IMR-90 (cell line): ENCODE data around the gene NCOA3. TPM values are rescaled to one million over a fixed set of nuclear protein-coding genes. Genes with fewer than 3 reads are reported as not detected.

Experiments used
- ATAC-seq: fragments of 200-7000 bp; cut with Tn5 transposase; 2 replicates; pipeline ENCODE4 v1.9.1; 2020; ENCODE audit warnings: low read depth, mild to moderate bottlenecking, moderate library complexity
- BruUV-seq: library from RNA; stranded (reverse); fragments of 400-500 nt; replicated peaks from 2 replicates; lab custom pipeline; 2021; lab: Mats Ljungman, UMichigan
- CTCF ChIA-PET: fragments of 300-600 bp; formaldehyde crosslinking; extraction: SDS; loops from one replicate; lab custom pipeline; 2021; ENCODE audit warnings: antibody characterized with exemption; lab: Yijun Ruan, JAX
- POLR2A ChIA-PET: fragments of 300-600 bp; sonication (Branson Sonifier 250); formaldehyde crosslinking; loops from one replicate; lab custom pipeline; 2022; ENCODE audit warnings: antibody characterized with exemption; ENCODE audit not compliant: unreplicated experiment; lab: Charles Lee
- DNase-seq: peaks from one replicate; pipeline ENCODE4 v3.0.0; 2013
- H2AFZ ChIP-seq: replicated peaks from 2 replicates; pipeline ENCODE3; 2013; ENCODE audit warnings: low read length, mild to moderate bottlenecking; ENCODE audit not compliant: poor library complexity
- H2AK5ac ChIP-seq: 2 replicates; pipeline ENCODE4 v1.6.1; 2013; ENCODE audit warnings: low read depth, low read length, inconsistent platforms
- H2AK9ac ChIP-seq: replicated peaks from 2 replicates; pipeline ENCODE3; 2013; ENCODE audit warnings: mild to moderate bottlenecking, low read depth, low read length, moderate library complexity; ENCODE audit not compliant: poor library complexity
- H2BK120ac ChIP-seq: 2 replicates; pipeline ENCODE4 v1.6.1; 2013; ENCODE audit warnings: low read depth, low read length, inconsistent platforms
- H2BK15ac ChIP-seq: 3 replicates; pipeline ENCODE4 v1.6.1; 2013; ENCODE audit warnings: low read depth, low read length, inconsistent platforms
- H2BK20ac ChIP-seq: 2 replicates; pipeline ENCODE4 v1.6.1; 2013; ENCODE audit warnings: low read depth, mild to moderate bottlenecking, inconsistent platforms, low read length, moderate library complexity
- H2BK5ac ChIP-seq: 2 replicates; pipeline ENCODE4 v1.6.1; 2013; ENCODE audit warnings: mild to moderate bottlenecking, low read depth, low read length, inconsistent platforms; ENCODE audit not compliant: poor library complexity, severe bottlenecking
- H3K14ac ChIP-seq: replicated peaks from 2 replicates; pipeline ENCODE4 v1.6.1; 2013; ENCODE audit warnings: low read depth, low read length, inconsistent platforms
- H3K18ac ChIP-seq: 2 replicates; pipeline ENCODE4 v1.6.1; 2013; ENCODE audit warnings: low read depth, low read length, control low read depth
- H3K23ac ChIP-seq: 2 replicates; pipeline ENCODE4 v1.6.1; 2013; ENCODE audit warnings: low read depth, low read length, inconsistent platforms
- H3K27ac ChIP-seq: 2 replicates; pipeline ENCODE4 v1.5.1; 2013; ENCODE audit warnings: mild to moderate bottlenecking, control low read depth, low read length; ENCODE audit not compliant: insufficient read depth
- H3K27me3 ChIP-seq: 2 replicates; pipeline ENCODE4 v1.6.1; 2013; ENCODE audit warnings: low read length; ENCODE audit not compliant: control insufficient read depth, insufficient read depth
- H3K36me3 ChIP-seq: 2 replicates; pipeline ENCODE4 v1.6.1; 2013; ENCODE audit warnings: low read length, mixed read lengths; ENCODE audit not compliant: control insufficient read depth, insufficient read depth
- H3K4ac ChIP-seq: 2 replicates; pipeline ENCODE4 v1.6.1; 2013; ENCODE audit warnings: low read depth, low read length, inconsistent platforms
- H3K4me1 ChIP-seq: 2 replicates; pipeline ENCODE4 v1.6.1; 2013; ENCODE audit warnings: low read length, mixed read lengths; ENCODE audit not compliant: control insufficient read depth, insufficient read depth
- H3K4me2 ChIP-seq: 2 replicates; pipeline ENCODE4 v1.6.1; 2013; ENCODE audit warnings: low read depth, mild to moderate bottlenecking, control low read depth, low read length, moderate library complexity
- H3K4me3 ChIP-seq: 2 replicates; pipeline ENCODE4 v1.5.1; 2013; ENCODE audit warnings: low read depth, mild to moderate bottlenecking, control low read depth, low read length, moderate library complexity; ENCODE audit not compliant: insufficient read depth
- H3K56ac ChIP-seq: 2 replicates; pipeline ENCODE4 v1.6.1; 2013; ENCODE audit warnings: low read length, inconsistent platforms; ENCODE audit not compliant: insufficient read depth; ENCODE audit errors: extremely low read depth
- H3K79me1 ChIP-seq, 2 experiments: 2 replicates each; pipeline ENCODE4 v1.6.1; 2013; ENCODE audit warnings: low read length in 2 of 2, inconsistent platforms in 1 of 2, low read depth in 1 of 2
- H3K9ac ChIP-seq: 2 replicates; pipeline ENCODE4 v1.6.1; 2013; ENCODE audit warnings: low read depth, low read length, control low read depth
- H3K9me1 ChIP-seq: 2 replicates; pipeline ENCODE4 v1.6.1; 2013; ENCODE audit warnings: low read length, inconsistent platforms; ENCODE audit not compliant: insufficient read depth
- H3K9me3 ChIP-seq: 2 replicates; pipeline ENCODE4 v1.6.1; 2013; ENCODE audit warnings: low read length; ENCODE audit not compliant: control insufficient read depth, insufficient read depth
- H4K20me1 ChIP-seq: 2 replicates; pipeline ENCODE4 v1.6.1; 2013; ENCODE audit warnings: low read length, inconsistent platforms; ENCODE audit not compliant: insufficient read depth
- H4K5ac ChIP-seq: 2 replicates; pipeline ENCODE4 v1.6.1; 2013; ENCODE audit warnings: mild to moderate bottlenecking, low read depth, low read length, control low read depth
- H4K8ac ChIP-seq, 2 experiments: 2 replicates each; pipeline ENCODE4 v1.6.1; 2013; ENCODE audit warnings: low read depth in 2 of 2, low read length in 2 of 2, control low read depth in 1 of 2, inconsistent platforms in 1 of 2
- H4K91ac ChIP-seq: 2 replicates; pipeline ENCODE4 v1.6.1; 2013; ENCODE audit warnings: low read depth, low read length, inconsistent platforms; ENCODE audit not compliant: insufficient read depth
- MAFK ChIP-seq: IDR thresholded peaks from 2 replicates; pipeline ENCODE4 v1.6.1; 2012; ENCODE audit warnings: low read depth, low read length, improper control_type of control experiment
- RAD21 ChIP-seq: IDR thresholded peaks from 2 replicates; pipeline ENCODE4 v1.6.1; 2012; ENCODE audit warnings: low read length, improper control_type of control experiment
- WGBS, 2 experiments: methylation state at CpG; one replicate each; pipeline versions ENCODE4 v1.1.5 to v1.1.7; 2013; ENCODE audit warnings: missing lambda C conversion rate in 2 of 2; ENCODE audit not compliant: insufficient read length in 1 of 2; ENCODE audit errors: extremely low coverage in 2 of 2; 5-methylcytosine and 5-hydroxymethylcytosine counted together
- dilution Hi-C: fragments of 300-500 bp; cut with HindIII; formaldehyde crosslinking; loops from one replicate; pipeline ENCODE4 v1.14.3; 2018; ENCODE audit warnings: low sequenced_read_pairs; ENCODE audit not compliant: unreplicated experiment
- in situ Hi-C: fragments of 300-500 bp; cut with MboI; formaldehyde crosslinking; loops from 3 replicates; pipeline ENCODE4 v1.14.3; 2019; ENCODE audit warnings: low sequenced_read_pairs, inconsistent platforms, mixed read lengths
- intact Hi-C: fragments of 100-400 bp; cut with micrococcal nuclease; formaldehyde crosslinking; loops from 2 replicates; pipeline ENCODE4 v1.10.0; 2022
- polyA plus RNA-seq, 3 experiments: library from polyadenylated mRNA; depleted of rRNA; stranded (reverse); fragments of >200 nt; gene quantifications; 2 replicates each; pipeline ENCODE4 v1.2.3, GENCODE V29; 2012; ENCODE audit warnings: low replicate concordance in 1 of 3
- total RNA-seq: library from RNA; depleted of rRNA; stranded (reverse); fragments of >200 nt; gene quantifications from 2 replicates; pipeline ENCODE4 v1.2.3, GENCODE V29; 2012

The NCOA3 gene
- total and polyA plus RNA-seq, 2 of the 4 experiments (the other 2 are of a cell fraction): 8.8 to 29.0 TPM

- Histone ChIP-seq H4K8ac (no peak overlapping the region), H3K79me1 (no peaks in the 10 kb centered on the region), H3K4me2 (no peak overlapping the region), H2BK15ac (no peak overlapping the region), H3K4ac (no peak overlapping the region), H2BK120ac (no peak overlapping the region), H4K5ac (no peak overlapping the region), H4K91ac (no peak overlapping the region), H3K14ac (no peak overlapping the region), H2AK5ac (no peak overlapping the region), H3K36me3 (peaks cover 14% of the 10 kb centered on the region; the same call in 1 of the 2 replicates), H4K20me1 (no peaks in the 10 kb centered on the region), H2AFZ (no peak overlapping the region), H2AK9ac (no peak overlapping the region), H3K9me1 (no peaks in the 10 kb centered on the region), H3K4me3 (no peak overlapping the region), H2BK5ac (no peak overlapping the region), H3K27me3 (peaks cover 6% of the 10 kb centered on the region), H3K9me3 (no peaks in the 10 kb centered on the region), H3K18ac (no peak overlapping the region), H3K4me1 (no peaks in the 10 kb centered on the region), H3K27ac (no peak overlapping the region), H3K9ac (no peak overlapping the region), H3K56ac (no peak overlapping the region), H3K23ac (no peak overlapping the region), H2BK20ac (no peak overlapping the region)
- DNase-seq (no peak), ATAC-seq (no peak)
- dilution Hi-C loops: no loop called here
- 77% methylated on average over 11 of the region's 19 CpGs; no CpG with 5 or more reads in 1 of the 2 experiments for WGBS, 2 experiments
- ChIA-PET POLR2A (no interaction called here), CTCF (no interaction called here)
- TF ChIP-seq RAD21 (no peak), MAFK (no peak)
- BruUV-seq: no TSS peak
- in situ Hi-C loops: loop anchor here (25.0 kb wide), 1 partner anchor 1246 kb away; the partner anchor contains the start of gene ARFGEF2
- intact Hi-C loops: no loop called here
These were observed 164.6 kb downstream of the NCOA3 start for GRCh38 chr20:47666304-47666703.
